HG02973 (cell line): Measurements from ENCODE around the gene KLHDC10.
"Not testable (repeated sequence)": the region's sequence is repeated elsewhere in the genome, so short reads cannot be mapped to it uniquely, and the experiment has no call there.

ENCODE experiments used
- ATAC-seq: cut with Tn5 transposase; IDR thresholded peaks from one replicate; pipeline ENCODE4 v1.9.1; 2021; ENCODE audit warnings: moderate library complexity; ENCODE audit not compliant: unreplicated experiment

Gene KLHDC10

DNA sequence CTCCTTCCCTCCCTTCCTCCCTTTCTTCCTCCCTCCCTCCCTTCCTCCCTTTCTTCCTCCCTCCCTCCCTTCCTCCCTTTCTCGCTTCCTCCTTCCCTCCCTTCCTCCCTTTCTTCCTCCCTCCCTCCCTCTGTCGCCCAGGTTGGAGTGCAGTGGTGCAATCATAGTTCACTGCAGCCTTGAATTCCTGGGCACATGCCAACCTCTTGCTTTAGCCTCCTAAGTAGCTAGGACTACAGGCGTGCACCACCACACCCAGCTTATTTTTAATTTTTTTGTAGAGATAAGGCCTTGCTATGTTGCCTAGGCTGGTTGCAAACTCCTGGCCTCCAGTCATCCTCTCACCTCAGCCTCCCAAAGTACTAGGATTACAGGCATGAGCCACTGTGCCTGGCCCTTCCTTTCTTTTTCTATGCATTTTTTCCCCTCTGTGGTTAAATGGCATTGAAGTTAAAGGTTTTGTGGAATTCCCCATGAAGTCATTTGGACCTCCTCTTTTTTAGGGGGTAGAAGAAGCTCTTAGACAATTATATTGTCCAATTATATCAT, 9.6 kb downstream of the KLHDC10 start:
- no peak for ATAC-seq

DNA sequence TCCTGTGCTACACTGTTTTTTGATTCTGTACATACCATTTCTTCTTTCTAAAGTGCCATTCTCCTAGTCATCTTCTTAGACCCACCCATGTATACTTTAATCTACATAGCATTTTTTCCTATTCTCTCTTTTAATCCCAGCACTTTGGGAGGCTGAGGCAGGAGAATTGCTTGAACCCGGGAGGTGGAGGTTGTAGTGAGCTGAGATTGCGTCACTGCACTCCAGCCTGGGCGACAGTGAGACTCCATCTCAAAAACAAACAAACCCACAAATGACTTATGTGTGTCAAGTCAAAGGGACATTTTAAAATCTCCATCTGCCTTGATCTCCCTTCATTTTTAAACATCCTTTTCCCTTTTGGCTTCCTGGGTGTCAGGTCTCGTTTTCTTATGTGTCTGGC, 13.2 kb downstream of the KLHDC10 start:
- ATAC-seq, result not testable (repeated sequence)

DNA sequence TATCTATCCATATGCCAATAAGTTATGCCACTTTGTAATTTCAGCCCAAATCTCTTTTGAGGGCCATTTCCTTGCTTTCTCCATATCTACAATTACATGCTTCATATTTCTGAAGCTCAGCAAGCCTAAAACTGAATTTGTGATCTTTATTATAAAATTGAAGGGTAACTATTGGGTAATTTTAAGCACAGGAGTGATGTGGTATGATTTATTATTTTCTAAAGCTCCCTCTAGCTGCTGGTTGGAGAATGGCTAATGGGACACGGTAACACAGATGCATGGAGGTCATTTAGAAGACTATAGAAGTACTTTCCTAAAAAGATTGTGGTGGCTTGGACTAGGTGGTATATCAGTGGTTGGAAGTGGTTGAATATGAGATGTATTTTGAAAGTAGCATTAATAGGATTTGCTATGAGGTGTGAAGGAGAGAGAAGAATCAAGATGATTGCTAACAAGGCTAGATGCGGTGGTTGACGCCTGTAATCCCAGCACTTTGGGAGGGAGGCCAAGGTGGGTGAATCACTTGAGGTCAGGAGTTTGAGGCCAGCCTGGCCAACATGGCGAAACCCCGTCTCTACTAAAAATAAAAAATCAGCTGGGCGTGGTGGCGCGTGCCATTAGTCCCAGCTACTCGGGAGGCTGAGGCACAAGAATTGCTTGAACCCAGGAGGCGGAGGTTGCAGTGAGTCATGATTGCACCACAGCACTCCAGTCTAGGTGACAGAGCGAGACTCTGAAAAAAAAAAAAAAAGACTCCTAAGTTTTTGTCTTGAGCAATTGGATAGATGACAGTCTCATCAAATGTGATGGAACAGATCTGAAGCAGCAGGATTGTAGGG, 13.9 kb downstream of the KLHDC10 start:
- ATAC-seq, result no peak

DNA sequence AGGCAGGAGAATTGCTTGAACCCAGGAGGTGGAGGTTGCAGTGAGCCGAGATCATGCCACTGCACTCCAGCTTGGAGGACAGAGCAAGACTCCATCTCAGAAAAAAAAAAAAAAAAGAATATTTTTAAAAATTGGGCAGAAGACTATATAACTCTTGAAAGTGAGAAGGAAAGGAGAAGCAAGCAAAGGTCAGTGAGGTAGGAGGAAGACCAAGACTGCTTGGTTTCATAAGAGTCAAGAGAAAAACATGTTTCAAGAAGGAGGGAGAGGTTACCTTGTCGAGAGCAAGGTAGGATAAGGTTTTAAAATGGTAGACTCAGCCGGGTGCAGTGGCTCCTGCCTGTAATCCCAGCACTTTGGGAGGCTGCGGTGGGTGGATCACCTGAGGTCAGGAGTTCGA, 14.9 kb downstream of the KLHDC10 start:
- ATAC-seq, result not testable (repeated sequence)

DNA sequence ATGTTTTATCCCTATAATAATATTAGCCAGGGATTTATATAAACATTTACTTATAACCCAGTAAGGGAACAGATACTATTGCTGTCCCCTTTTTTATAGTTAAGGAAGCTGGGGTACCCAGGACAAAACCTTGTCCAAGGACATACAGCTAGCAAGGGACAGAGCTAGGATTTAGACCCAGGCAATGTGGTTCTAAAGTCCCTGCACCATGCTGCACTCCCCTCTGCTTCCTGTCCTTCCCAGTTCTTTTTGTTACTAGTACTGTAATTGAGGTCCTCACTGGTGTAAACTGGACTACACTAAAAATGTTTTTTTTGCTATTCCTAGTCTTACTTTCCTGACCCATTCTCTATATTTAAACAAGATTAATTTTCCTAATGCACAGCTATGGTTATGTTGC, 16.6 kb downstream of the KLHDC10 start:
- ATAC-seq, result no peak

DNA sequence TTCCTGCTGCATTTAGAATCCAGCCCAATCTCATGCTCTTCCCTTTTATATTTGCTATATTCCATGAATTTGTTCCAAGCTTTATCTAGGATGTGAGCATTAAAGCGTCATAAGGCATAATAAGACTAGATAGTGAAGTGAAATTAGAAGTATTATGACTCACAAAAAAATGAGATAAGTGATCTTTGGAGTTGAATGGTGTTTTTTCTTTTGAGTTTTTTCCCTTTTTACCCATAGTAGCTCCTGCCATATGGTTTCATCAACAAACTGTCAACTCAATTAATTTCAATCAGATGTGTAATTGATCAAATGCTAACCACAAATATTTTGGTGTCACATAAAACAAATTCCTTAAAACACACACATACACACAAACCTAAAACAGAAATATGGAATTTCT, 17.0 kb downstream of the KLHDC10 start:
- no peak for ATAC-seq

DNA sequence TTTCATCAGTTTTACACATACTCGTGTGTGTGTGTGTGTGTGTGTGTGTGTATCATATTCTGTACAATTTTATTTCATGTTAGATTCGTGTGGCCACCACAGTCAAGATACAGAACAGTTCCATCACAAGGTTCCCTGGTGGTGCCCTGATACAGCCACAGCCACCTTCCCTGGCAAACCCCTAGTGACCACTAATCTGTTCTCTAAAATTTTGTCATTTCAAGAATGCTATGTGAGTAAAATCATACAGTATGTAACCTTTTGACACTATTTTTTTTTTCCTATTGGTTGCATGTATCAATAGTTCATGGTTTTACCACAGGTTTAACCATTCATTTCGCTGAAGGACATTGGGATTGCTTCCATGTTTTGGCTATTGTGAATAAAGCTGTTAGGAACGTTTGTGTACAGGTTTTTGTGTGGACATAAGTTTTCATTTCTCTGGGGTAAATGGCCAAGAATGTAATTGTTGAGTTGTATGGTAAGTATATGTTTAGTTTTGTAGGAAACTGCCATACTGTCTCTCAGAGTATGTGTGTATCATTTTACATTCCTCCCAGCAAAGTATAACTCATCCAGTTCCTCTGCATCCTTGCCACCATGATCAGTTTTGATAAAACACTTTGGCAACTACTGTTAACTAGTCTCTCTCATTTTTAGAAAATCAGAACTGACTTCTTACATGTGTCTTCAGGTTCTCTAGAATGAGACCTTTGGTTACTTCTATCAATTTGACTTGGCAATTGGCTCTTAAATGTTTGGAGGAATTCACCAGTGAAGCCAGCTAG, 20.6 kb downstream of the KLHDC10 start:
- no peak for ATAC-seq

DNA sequence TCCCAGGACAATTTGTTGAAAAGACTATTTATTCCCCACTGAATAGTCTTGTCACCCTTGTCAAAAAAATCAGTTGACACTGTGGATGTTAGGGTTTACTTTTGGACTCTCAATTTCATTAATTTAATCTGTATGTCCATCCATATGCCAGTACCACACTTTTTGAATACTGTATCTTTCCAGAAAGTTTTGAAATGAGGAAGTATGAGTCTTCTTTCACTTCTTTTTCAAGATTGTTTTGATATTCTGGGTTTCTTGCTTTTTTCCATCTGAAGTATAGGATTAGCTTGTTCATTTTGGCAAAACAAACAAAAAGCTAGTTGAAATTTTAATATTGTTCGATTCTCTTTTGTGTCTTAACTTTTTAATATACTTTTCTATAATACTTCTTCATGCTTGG, 21.7 kb downstream of the KLHDC10 start:
- ATAC-seq, result no peak

DNA sequence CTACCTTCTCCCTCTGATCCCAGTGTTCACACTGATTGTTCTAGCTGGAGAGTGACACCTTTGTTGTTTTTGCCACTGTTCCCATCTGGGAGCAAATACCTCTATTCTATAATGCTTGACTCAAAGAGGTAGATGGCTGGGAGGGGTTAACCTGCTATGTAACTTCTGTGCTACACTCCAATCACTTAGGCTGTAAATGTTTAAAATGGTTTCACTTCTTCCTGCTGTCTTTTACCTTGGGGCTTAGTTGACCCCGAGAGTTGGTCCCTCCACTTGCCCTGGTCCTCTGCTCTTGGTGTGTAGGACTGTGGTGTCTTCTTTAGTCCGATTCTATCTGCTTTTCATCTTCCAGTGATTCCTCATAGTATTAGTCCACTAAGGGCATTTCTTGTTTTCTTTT, 22.3 kb downstream of the KLHDC10 start:
- ATAC-seq, result no peak

DNA sequence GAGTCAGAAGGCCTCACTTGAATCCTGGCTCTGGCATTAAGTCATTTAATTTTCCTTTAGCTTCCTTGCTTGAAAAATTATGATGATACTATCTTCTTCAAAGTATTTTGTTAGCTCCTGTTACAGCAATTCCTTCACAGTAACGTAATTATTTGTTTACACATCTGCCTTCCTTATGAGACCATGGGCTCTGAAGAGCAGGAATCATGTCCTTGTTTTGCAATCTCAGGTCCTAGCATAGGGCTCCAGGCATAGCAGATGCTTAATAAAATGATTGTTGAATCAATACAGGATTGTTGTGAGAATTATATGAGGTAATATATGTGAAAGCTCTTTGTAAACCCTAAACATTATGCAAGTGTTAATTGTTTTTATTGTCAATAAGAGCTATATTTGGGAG, 25.5 kb downstream of the KLHDC10 start:
- ATAC-seq, result no peak

DNA sequence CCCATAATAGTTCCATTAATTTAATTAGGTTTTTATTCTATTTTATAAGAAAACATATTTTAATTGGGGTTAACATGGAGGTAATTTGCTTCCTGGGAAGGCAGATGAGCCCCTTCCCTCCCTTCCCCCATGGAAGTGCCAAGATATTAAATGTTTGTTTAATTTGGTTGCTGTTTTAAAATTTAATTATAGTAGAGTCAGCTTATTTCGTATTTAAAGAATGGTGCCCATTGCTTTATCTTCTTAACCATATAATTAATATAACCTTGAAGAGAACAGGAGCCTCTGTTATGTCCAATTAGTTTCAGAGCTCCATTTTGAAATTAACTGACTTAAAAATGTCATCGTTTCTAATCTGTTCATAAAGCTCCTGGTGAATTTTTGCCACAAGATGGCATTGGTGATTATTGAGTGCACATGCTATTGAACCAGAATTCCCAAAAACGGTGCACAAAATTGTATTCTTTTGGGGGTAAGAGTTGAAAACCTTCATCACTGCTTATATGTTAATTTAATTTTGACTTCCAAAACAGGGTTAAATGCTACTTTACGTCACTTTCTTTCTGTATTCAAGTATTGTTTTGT, 26.0 kb downstream of the KLHDC10 start:
- ATAC-seq, result no peak

DNA sequence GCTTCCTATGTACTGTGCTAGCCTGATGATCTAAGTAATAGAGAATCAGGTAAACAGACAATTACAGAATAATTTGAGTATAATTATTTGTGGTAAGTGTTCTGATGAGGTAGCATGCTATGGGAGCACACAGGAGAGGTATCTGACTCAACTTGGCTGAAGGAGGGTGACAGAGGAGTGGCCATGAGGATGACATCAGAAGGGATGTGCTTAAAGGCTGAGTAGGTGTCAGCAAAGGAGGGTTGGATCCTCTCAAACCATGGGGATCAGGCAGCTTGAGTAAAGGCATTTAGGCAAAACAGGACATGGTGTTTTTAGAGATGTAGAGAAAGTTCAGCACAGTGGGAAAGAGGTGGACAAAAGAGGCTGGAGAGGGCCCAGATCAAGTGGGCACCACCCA, 29.0 kb downstream of the KLHDC10 start:
- ATAC-seq, result no peak

DNA sequence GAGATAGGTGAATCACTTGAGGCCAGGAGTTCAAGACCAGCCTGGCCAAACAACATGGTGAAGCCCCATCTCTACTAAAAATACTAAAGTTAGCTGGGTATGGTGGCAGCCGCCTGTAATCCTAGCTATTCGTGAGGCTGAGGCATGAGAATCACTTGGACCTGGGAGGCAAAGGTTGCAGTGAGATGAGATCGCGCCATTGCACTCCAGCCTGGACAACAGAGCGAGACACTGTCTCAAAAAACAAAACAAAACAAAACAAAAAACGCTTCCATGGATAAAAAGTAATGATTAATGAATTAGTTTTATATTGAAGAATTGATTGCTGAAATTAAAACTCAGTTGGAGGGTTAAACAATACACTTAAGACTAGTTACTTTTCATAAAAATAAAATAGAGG, 32.3 kb downstream of the KLHDC10 start:
- ATAC-seq, result no peak

DNA sequence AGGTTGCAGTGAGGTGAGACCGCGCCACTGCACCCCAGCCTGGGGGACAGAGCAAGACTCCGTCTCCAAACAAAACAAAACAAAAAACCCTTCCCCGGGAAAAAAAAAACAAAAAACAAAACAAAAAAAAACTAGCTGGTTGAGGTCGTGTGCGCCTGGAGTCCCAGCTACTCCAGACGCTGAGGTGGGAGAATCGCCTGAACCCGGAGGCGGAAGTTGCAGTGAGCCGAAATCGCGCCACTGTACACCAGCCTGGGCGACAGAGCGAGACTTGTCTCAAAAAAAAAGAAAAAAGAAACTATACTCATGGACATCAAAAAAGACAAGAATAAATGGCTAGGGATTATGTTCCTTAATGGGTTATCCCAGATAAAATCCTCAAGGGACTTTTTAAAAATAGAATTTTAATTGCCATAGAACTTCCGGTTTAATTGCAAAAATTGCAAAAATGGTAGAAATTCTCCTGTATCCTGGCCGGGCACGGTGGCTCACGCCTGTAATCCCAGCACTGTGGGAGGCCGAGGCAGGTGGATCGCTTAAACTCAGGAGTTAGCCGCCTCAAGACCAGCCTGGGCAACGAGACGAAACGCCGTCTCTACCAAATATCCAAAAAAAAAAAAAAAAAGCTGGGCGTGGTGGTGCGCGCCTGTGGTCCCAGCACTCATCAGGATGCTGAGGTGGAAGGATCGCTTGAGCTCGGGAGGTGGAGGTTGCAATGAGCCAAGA, 37.8 kb downstream of the KLHDC10 start:
- ATAC-seq, result no peak

DNA sequence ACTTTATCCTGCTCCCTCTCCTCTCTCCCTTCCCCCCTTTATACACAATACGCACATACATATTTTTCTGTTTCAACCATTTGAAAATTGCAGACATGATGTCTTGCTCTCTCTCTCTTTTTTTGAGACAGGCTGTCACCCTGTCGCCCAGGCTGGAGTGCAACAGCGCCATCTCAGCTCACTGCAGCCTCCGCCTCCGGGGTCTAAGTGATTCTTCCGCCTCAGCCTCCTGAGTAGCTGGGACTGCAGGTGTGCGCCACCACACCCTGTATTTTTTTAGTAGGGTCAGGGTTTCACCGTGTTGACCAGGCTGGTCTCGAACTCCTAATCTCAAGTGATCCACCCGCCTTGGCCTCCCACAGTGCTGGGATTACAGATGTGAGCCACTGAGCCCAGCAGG, 38.5 kb downstream of the KLHDC10 start:
- ATAC-seq, result no peak

DNA sequence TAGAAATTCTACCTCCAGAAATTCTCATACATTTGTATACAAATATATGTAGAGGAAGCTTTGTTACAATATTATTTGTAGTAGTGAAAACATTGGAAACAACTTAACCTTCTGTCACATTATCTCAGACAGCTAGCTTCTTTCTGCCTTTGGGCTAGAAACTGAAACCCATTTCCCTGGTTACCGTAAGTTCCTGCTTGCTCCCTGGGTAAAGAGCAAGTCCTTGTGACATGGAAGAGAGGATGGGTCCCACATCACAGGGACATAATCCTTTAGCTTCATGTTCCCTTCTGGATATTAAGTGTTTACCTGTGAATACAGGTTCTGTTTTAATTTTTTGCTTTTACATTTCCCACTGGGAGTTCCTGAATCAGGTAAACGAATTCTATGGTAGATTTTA, 41.8 kb downstream of the KLHDC10 start:
- ATAC-seq, result no peak

DNA sequence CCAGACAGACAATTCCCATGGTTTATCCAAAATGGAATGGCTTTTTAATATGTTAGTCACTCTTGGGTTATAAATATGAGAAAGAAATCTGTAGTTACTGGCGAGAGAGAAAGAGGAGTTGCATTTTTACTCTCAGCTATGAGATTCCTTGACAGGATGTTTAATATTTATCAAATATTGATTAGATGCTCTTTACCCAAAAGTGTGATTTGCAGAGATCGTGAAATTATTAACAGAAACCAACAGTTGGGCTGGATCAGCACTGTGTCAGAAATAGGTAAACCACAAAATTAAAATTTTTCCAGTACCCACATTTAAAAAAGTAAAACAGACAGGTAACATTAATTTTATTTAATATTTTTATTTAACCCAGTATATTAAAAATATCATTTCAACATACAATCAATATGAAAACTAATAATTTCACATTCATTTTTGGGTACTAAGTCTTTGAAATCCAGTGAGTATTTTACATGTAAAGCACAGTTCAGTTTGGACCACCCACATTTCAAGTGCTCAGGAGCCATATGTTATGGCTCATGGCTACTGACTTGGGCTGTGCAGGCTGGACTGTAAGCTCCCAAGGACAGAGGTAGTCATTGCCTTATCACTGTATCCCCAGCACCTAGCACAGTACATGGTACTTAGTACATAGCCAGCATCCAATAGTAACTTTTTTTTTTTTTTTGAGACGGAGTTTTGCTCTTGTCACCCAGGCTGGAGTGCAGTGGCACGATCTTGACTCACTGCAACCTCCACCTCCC, 42.5 kb downstream of the KLHDC10 start:
- ATAC-seq, result no peak

DNA sequence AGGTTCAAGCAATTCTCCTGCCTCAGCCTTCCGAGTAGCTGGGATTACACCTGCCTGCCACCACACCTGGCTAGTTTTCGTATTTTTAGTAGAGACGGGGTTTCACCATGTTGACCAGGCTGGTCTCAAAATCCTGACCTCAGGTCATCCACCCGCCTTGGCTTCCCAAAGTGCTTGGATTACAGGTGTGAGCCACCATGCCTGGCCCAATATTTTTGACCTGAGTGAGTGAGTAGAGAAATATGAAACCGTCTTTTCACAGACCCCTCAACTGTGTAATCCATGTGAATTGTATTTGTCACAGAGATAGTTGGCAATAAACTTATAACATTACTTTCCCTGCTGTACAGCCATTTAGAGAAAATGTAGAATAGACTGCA, 43.1 kb downstream of the KLHDC10 start:
- ATAC-seq, result not testable (repeated sequence)

DNA sequence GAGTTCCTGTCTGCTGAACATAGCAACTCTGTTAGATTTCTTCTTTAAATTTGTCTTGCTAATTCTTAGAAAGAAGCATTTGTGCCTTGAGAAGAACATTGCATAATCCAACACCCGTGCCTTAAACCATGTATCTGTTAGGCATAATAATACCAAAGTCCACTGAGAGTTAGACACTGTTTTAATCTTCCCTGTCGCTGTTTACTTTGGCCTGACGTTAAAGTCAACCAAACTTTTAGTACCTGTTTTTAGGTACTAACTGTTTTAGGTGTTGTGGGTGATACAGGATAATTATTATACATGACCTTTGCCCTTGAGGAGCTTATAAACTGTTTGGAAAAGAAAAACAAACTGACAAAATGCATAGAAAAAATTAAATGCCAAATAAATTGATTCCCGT, 43.6 kb downstream of the KLHDC10 start:
- ATAC-seq, result no peak

DNA sequence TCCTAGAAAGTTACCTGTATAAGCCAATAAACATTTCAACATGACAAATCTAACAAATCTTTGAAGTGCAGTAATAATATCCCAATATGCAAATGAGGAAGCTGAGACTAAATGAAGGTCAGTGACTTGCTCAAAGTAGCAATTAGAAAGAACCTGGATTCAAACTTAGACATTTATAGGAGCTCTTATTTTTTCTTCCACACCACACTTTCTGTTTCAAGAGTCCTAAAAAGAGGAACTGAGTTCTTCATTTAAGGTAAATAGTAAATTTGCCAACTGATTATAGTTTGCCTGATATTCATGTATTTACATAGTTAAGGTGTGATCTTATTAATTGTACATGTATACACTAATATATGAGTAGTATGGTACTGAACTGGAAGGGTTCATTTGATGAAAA, 44.0 kb downstream of the KLHDC10 start:
- ATAC-seq, result no peak
